Mucosa of gallbladder (tissue), 1 donor: Measurements from ENCODE around the gene TEX19. TPM values are rescaled to one million over a fixed set of nuclear protein-coding genes. Genes with fewer than 3 reads are reported as not detected.
"Not testable (repeated sequence)": the region's sequence is repeated elsewhere in the genome, so short reads cannot be mapped to it uniquely, and the experiment has no call there.

Experiments used
- DNase-seq: peaks from one replicate; pipeline ENCODE4 v3.0.0-alpha.2; 2020; ENCODE audit warnings: low spot score
- total RNA-seq: library from RNA; stranded (reverse); gene quantifications from one replicate; pipeline ENCODE4 v1.2.1, GENCODE V29; 2021
- donor health status: DM: no; HTN: no; CAD: no.

Gene TEX19
- total RNA-seq, 1 donor from 2014 or later: not detected

- peak; percentile 37 for DNase-seq
These were observed 3.1 kb upstream of the TEX19 start for GRCh38 chr17:82355770-82356427.

- DNase-seq: no peak
These were observed 2.1 kb upstream of the TEX19 start for GRCh38 chr17:82356845-82357355.

- DNase-seq: no peak
These were observed 1.7 kb upstream of the TEX19 start for GRCh38 chr17:82357394-82357793.

- not testable (repeated sequence) for DNase-seq
These were observed 516 bp downstream of the TEX19 start for GRCh38 chr17:82359451-82360074.

- DNase-seq: no peak
These were observed 3.0 kb downstream of the TEX19 start for GRCh38 chr17:82361885-82362633.

GRCh38 chr17:82365606-82366295 lies 6.7 kb downstream of the TEX19 start:
- DNase-seq: no peak

- no peak for DNase-seq
These were observed 7.7 kb downstream of the TEX19 start for GRCh38 chr17:82366749-82367148.

GRCh38 chr17:82367724-82368524 lies 8.9 kb downstream of the TEX19 start:
- no peak for DNase-seq

GRCh38 chr17:82369211-82369610 lies 10.2 kb downstream of the TEX19 start:
- no peak for DNase-seq

GRCh38 chr17:82370471-82371332 lies 11.7 kb downstream of the TEX19 start:
- DNase-seq: no peak

- DNase-seq: no peak
These were observed 12.5 kb downstream of the TEX19 start, which contains the start of gene UTS2R for GRCh38 chr17:82371333-82372248. TSS of gene UTS2R (plus strand) at chr17:82371765. CDS start at chr17:82374325, 2,560 bp downstream.

- DNase-seq: no peak
These were observed 13.4 kb downstream of the TEX19 start for GRCh38 chr17:82372249-82373071.

GRCh38 chr17:82373072-82373452 lies 14.0 kb downstream of the TEX19 start:
- not testable (repeated sequence) for DNase-seq

GRCh38 chr17:82373731-82374625 lies 14.9 kb downstream of the TEX19 start:
- DNase-seq: no peak

GRCh38 chr17:82374626-82375331 lies 15.7 kb downstream of the TEX19 start:
- no peak for DNase-seq

- no peak for DNase-seq
These were observed 16.5 kb downstream of the TEX19 start for GRCh38 chr17:82375359-82376041.
